22Rv1 (cell line): Measurements from ENCODE around the gene STON2.

Experiments used
- ZFX ChIP-seq: fragments of 450-650 bp; IDR thresholded peaks from 2 replicates; pipeline ENCODE4 v1.6.1; 2017; ENCODE audit warnings: antibody characterized with exemption, borderline replicate concordance
- TF ChIP-seq, protein P1 (sequence below): fragments of 450-650 bp; IDR thresholded peaks from 2 replicates; pipeline ENCODE4 v1.5.1; 2017; ENCODE audit warnings: mild to moderate bottlenecking

DNA sequence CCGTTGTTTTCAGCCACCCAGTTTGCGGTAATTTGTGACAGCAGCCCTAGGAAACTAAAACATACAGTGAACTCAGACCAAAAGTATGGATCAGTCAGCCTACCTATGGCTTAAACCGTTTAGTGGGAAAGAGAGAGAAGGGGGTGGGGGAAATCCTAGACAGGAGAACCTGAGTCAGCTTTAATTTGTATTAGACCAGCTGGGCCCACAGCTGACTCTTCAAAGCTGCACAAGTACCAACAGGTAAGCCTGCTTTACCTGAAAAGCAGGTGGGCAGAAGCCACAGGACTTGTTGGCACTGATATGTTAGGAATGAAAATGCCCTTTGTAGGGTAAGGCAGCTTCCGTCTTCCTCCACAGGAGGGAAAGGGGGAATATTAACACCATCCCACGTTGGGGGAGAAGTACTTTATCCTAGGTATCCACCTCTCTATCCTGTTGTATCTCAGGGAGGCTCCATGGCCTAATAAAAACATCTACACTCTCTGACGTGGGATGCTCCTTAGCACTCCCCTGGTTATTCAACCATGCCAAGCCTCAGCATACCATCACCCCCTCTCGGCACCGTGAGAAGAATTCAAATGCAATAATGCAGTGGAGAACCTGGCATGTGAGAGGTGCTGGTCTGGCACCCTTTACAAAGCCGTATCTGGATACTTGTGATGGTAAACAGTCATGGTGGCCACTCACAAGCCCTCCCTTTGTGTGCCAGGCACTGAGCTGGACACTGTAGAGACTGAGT is 70.3 kb downstream of the STON2 start:
- TF ChIP-seq, protein P1, sequence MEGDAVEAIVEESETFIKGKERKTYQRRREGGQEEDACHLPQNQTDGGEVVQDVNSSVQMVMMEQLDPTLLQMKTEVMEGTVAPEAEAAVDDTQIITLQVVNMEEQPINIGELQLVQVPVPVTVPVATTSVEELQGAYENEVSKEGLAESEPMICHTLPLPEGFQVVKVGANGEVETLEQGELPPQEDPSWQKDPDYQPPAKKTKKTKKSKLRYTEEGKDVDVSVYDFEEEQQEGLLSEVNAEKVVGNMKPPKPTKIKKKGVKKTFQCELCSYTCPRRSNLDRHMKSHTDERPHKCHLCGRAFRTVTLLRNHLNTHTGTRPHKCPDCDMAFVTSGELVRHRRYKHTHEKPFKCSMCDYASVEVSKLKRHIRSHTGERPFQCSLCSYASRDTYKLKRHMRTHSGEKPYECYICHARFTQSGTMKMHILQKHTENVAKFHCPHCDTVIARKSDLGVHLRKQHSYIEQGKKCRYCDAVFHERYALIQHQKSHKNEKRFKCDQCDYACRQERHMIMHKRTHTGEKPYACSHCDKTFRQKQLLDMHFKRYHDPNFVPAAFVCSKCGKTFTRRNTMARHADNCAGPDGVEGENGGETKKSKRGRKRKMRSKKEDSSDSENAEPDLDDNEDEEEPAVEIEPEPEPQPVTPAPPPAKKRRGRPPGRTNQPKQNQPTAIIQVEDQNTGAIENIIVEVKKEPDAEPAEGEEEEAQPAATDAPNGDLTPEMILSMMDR: no peak
- TF ChIP-seq ZFX: no peak
